Neuron (in vitro differentiated cells): Measurements from ENCODE around the gene CSAG3.
"Not testable (repeated sequence)": the region's sequence is repeated elsewhere in the genome, so short reads cannot be mapped to it uniquely, and the experiment has no call there.

Source experiments
- H2AFZ ChIP-seq: one replicate; pipeline ENCODE4 v1.6.1; 2013; ENCODE audit warnings: low read depth, mild to moderate bottlenecking, inconsistent platforms, low read length, moderate library complexity
- H3K27me3 ChIP-seq: one replicate; pipeline ENCODE4 v1.6.1; 2013; ENCODE audit warnings: low read length; ENCODE audit not compliant: insufficient read depth
- H3K36me3 ChIP-seq: one replicate; pipeline ENCODE4 v1.6.1; 2013; ENCODE audit warnings: low read length; ENCODE audit not compliant: insufficient read depth
- H3K4me1 ChIP-seq: one replicate; pipeline ENCODE4 v1.6.1; 2013; ENCODE audit warnings: low read length; ENCODE audit not compliant: insufficient read depth
- H3K4me3 ChIP-seq: 2 replicates; pipeline ENCODE4 v1.5.1; 2013; ENCODE audit warnings: mild to moderate bottlenecking, low read length, moderate library complexity
- H3K9me3 ChIP-seq: one replicate; pipeline ENCODE4 v1.6.1; 2013; ENCODE audit warnings: low read length

Gene CSAG3

GRCh38 chrX:152754871-152755270 is 4.1 kb upstream of the CSAG3 start:
- not testable (repeated sequence) for H3K9me3 ChIP-seq, H2AFZ ChIP-seq, H3K36me3 ChIP-seq, H3K4me1 ChIP-seq, H3K27me3 ChIP-seq, H3K4me3 ChIP-seq

DNA sequence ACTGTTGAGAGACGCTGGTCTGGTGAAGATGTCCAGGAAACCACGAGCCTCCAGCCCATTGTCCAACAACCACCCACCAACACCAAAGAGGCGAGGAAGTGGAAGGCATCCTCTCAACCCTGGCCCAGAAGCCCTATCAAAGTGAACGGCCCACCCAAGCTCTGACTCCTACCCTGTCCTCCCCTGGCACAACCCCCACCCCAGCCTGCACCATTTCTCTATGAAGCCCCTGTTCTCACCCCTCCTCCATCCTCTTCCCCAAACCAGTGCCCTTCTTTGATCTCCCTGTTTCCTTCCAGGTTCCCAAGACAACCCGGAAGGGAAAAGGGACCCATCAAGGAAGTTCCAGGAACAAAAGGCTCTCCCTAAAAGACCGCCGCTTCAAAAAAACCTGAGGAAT is 526 bp downstream of the CSAG3 start:
- H3K36me3 ChIP-seq, H3K4me3 ChIP-seq, H3K9me3 ChIP-seq, H3K4me1 ChIP-seq, H2AFZ ChIP-seq, H3K27me3 ChIP-seq: not testable (repeated sequence)

DNA sequence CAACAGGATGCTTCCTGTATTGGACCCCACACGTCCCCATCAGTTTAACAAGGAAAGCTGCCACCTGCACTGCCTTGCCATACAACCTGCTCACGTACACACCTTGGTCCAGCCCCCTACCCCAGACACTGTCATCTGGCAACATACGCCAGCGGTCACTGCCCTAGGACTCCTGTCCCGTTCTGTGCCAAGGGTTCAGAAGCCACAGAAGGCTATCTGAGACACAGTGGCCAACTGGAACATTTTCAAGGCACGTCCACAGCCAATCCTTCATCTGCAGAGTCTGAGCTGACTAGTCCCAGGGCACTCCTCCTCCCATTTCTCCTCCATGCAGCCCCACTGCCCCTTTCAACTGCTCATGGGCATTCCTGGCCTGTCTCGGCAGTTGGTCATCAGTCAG is 2.6 kb downstream of the CSAG3 start:
- not testable (repeated sequence) for H2AFZ ChIP-seq, H3K4me1 ChIP-seq, H3K9me3 ChIP-seq, H3K27me3 ChIP-seq, H3K36me3 ChIP-seq, H3K4me3 ChIP-seq

DNA sequence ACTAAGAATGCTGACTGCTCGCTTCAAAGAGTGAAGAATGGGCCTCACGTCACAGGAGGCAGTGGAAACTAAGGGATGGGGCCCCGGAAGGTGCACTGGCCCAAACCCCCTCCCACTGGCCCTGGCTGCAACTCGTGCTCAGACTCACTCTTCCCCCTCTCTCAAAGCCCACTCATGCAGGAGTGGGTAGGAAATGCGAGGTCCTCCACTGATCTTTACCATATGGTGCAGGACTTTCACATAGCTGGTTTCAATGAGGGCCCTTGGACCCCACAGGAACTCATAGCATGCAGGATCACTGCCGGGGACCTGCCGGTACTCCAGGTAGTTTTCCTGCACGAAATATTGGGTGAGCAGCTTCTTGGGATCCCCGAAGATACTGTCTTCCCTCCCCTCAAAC is 7.5 kb downstream of the CSAG3 start:
- not testable (repeated sequence) for H3K9me3 ChIP-seq, H3K4me1 ChIP-seq, H3K27me3 ChIP-seq, H3K36me3 ChIP-seq, H2AFZ ChIP-seq, H3K4me3 ChIP-seq

DNA sequence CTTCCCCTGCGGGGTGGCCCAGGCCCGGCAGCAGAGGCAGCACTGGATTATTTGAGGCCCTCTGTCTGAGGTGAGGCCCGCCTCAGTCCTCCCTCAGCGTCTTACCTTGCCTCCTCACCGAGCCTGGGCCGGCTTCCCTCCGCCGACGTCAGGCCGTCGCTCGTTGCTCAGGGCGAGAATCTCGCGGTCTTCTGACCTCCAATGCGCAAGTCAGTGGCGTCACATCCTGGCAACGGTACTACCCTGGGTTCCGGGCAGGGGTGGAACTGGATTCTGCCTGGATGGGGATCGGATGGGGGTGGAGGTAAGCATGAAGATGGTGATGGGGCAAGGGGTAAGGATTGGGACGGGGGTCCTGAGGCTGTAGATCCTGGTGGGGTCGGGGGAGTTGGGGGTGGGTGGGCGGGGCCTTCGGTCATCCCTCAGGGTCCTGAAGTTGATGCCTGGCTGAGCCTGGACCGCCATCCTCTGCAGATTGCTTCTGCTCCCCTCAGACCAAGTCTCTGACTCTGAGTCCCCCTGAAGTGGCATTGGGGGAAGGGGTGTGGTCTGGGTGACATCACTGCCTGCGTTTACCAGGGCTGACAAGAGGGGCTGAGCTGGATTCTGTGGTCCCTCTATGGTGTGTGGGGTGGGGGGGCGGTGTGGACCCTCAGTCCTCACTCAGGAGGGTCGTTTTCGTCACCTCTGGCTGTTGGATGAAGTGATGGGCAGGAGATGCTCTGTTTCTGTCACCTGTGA is 10.7 kb downstream of the CSAG3 start, which contains the start of gene MAGEA6:
MAGEA6 (minus strand) TSS at position 141 of the 741 bp plus-strand sequence. CDS start 2,039 bp downstream, outside the sequence.
- not testable (repeated sequence) for H3K4me3 ChIP-seq, H3K27me3 ChIP-seq, H3K9me3 ChIP-seq, H2AFZ ChIP-seq, H3K36me3 ChIP-seq, H3K4me1 ChIP-seq

DNA sequence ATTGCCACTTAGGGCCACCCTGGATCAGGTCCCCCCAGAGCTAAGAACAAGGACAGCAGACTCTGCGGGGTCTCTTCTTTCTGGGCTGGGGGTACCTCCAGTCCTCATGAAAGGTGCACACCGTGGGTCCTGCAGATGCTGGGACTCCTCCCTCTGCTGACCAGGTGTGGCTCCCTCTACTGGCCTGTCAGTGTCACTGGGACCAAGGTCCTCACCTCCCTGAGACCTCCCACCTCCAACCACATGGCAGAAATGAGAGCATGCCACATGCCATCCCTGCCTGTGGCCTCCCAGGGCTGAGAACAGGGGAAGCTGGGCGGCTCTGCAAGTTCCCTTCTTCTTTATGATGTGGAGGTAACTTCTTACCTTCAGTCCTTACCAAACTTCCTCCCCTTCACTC is 28.0 kb downstream of the CSAG3 start:
- H3K27me3 ChIP-seq, H3K36me3 ChIP-seq, H3K4me1 ChIP-seq, H2AFZ ChIP-seq, H3K9me3 ChIP-seq, H3K4me3 ChIP-seq: not testable (repeated sequence)

- Histone ChIP-seq H3K9me3 (no peaks in the 10 kb centered on the region), H3K4me3 (no peak overlapping the region), H3K36me3 (no peaks in the 10 kb centered on the region), H3K4me1 (no peaks in the 10 kb centered on the region), H2AFZ (no peak overlapping the region), H3K27me3 (peaks cover 18% of the 10 kb centered on the region)
Observed at GRCh38 chrX:152798945-152799344, 39.9 kb downstream of the CSAG3 start.

DNA sequence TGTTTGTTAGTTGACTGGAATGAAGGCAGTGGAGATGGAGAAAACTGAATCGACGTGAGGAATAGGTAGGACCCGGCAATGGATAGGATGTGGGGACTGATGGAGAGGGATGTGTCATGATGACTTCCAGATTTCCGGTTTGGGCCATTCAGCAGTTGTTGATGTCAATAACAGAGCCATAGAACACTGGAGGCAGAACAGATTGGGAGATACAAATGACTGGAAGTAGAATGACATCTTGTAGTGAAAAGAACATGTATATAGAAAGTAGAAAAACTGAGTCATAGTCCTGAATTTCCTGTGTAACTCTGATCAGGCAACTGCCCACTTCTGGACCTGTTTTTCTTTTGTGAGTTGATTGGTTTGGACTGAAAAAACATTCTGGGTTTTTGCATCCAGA is 47.0 kb downstream of the CSAG3 start:
- H3K4me1 ChIP-seq: peaks cover 17% of the 10 kb centered on the region
- no peaks in the 10 kb centered on the region for H3K9me3 ChIP-seq
- H2AFZ ChIP-seq: no peak overlapping the region
- H3K4me3 ChIP-seq: no peak overlapping the region
- peaks cover 12% of the 10 kb centered on the region for H3K27me3 ChIP-seq
- no peaks in the 10 kb centered on the region for H3K36me3 ChIP-seq
